ENCODE measurements around the gene SKOR1.

SKOR1 gene

DNA sequence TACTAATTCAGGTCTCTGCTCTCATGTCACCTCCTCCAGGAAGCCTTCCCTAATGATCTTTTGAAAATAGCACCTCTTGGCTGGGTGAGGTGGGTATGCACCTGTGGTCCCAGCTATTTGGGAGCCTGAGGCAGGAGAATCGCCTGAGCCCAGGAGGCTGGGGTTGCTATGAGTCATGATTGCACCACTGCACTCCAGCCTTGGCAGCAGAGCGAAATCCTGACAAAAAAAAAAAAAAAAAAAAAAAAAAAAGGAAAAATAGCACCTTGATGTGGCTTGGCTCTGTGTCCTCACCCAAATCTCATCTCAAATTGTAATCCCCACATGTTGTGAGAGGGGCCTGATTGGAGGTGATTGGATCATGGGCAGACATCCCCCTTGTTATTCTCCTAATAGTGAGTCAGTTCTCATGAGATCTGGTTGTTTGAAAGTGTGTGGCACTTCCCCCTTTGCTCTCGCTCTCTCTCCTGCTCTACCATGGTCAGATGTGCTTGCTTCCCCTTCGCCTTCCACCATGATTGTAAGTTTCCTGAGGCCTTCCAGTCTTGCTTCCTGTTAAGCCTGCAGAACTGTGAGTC lies 25.8 kb downstream of the SKOR1 start:
- DNase-seq (ENCODE audit: low read depth, low spot score), result no peak

DNA sequence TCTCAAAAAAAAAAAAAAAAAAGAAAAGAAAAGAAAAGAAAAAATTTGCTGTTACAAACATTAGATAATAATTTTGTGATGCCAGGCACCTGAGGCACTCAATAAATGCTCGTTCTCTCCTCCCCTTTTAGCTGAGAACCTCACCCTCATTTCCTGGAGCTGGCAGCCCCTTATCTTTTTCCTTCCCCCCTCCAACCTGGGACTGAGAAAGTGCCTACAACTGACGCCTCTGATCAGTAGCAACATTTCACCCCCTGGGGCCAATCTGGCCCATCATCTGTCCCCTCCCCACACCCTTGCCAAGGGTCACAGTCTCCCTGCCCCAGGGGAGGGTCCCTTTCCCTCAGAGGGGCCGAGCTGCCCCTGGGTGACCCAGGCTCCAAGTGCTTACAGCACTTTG lies 27.1 kb downstream of the SKOR1 start:
- no peak for DNase-seq (ENCODE audit: low read depth, low spot score)

DNA sequence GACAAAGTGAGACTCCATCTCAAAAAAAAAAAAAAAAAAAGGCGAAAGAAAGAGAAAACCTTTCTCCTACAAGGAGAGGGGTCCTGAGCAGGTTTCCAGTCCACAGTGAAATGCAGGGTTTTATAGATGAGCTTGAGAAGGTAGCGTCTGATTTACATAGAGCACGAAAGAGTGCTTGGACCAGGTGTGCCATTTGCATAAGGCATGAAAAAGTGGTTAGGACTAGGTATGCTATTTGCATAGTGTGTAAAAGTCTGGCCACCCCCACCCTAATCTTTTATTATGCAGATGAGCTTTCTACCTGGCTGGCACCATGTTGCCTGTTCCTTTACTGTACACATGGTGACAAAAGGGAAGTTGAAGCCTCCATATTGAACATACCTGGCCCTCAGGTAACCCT lies 28.1 kb downstream of the SKOR1 start:
- no peak for DNase-seq (ENCODE audit: low read depth, low spot score)

DNA sequence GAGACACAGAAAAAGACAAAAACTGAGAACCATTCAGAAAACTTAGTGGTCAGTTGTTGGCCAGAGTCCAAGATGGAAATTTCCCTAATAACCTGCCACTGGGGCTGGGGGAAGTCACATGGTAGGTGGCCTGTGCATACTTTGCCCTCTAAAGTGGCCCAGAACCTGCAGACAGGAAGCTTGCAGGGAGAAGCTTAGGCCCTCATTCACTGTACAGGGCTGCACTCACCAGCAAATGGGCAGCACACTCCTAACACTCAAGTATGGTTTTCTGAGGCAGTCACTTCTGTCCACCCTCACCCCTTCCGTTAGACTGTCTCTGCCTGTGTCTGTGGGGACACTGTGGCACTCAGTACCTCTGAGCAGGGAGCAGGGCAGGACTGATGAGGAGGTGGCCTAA lies 29.0 kb downstream of the SKOR1 start:
- no peak for DNase-seq (ENCODE audit: low read depth, low spot score)

DNA sequence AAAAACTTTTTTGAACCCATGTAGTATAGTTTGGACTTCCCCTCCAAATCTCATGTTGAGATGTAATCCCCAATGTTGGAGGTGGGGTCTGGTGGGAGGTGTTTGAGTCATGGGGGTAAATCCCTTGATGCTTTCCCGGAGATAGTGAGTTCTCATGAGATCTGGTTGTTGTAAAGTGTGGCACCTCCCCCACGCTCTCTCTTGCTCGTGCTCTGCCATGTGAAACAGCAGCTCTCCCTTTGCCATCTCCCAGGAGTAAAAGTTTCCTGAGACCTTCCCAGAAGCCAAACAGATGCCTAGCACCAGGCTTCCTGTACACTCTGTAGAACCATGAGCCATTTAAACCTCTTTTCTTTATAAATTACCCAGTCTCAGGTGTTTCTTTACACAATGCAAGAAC lies 30.5 kb downstream of the SKOR1 start:
- no peak for DNase-seq (ENCODE audit: low read depth, low spot score)

DNA sequence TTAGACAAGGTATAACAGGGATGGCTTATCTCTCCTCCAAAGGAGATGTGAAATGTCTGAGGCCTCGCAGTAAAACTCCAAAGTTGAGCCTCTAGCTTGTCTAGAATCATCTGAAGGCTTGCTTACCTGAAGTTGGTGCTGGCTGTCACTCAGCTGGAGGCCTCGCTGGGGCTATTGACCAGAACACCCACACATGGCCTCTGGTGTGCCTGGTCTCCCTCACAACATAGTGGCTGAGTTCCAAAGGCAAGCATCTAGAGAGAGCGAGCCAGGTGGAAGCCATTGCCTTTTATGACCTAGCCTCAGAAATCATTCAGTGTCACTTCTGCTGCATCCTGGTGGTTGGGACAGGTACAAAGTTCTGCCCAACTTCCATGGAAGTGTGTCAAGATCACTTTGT lies 31.9 kb downstream of the SKOR1 start:
- no peak for DNase-seq (ENCODE audit: low read depth, low spot score)

DNA sequence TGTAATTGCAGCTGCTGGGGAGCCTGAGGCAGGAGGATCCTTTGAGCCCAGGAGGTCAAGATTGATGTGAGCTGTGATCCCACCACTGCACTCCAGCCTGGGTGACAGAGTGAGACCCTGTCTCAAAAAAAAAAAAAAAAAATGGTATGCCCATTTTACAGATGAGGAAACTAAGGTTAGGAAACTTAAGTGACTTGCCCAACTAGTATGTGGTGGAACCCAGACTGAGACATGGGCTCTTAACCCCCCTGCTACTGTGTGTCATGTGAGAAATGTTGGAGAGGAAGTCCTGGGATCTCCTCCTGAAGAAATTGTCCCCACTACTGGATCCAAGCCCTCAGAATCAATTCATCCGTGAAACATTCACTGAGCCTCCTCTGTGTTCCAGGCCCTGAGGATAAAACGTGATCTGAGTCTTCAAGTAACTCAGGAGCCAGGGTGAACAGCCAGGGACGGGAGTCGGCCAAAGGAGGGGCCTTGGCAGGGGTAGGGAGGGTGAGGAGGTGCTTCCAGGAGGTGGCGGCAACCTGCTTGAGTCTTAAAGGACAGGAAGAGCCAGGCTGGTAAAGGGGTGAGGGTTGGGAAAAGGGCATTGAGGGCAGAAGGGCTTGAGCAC lies 34.1 kb downstream of the SKOR1 start:
- DNase-seq (ENCODE audit: low read depth, low spot score), result no peak

DNA sequence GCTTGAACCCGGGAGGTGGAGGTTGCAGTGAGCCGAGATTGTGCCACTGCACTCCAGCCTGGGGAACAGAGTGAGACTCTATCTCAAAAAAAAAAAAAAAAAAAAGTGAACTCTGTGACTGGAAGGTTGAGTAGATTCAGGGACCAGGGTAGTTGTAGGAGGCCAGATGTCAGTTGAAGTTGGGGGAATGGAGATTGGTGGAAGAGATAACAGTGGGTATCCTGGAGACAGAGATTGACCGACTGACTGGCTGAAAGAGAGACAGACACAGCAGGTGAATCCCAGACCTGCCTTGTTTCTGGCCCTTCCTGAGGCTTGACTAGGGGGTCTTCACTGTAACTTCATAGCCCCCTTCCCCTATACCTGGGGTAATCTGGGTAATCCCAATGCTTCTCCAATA lies 36.7 kb downstream of the SKOR1 start:
- DNase-seq (ENCODE audit: low read depth, low spot score), result no peak

DNA sequence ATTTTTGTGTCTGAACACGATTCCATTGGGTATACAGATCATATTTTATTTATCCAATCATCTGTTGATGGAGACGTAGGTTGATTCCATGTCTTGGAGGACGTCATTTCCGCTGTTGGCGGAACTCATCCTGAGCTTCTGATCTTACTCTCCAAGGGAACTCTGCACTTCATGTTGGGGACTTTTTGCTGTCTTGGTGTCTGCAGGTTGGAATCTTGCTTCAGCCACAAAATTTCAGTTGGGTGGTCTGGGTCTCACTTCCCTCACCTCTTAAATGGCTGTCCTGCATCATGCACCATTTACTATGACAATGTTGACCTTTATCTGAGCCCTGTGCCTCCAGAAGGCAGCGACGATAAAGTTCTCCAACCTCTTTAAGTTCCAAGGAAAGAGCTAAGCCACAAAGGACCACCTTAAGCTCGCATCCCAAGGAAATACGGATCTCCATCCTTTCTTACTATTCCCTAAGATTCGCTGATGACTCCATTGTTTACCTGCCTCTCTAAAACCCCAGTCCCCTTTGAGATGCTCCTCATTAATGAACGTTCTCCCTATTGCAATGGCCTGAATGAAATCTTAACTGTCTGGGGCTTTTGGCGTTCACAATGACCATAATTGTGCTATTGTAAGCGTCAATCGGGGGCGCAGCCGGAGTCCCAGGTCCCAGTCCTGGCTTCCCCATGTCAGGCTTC lies 37.6 kb downstream of the SKOR1 start:
- DNase-seq (ENCODE audit: low read depth, low spot score), result no peak

DNA sequence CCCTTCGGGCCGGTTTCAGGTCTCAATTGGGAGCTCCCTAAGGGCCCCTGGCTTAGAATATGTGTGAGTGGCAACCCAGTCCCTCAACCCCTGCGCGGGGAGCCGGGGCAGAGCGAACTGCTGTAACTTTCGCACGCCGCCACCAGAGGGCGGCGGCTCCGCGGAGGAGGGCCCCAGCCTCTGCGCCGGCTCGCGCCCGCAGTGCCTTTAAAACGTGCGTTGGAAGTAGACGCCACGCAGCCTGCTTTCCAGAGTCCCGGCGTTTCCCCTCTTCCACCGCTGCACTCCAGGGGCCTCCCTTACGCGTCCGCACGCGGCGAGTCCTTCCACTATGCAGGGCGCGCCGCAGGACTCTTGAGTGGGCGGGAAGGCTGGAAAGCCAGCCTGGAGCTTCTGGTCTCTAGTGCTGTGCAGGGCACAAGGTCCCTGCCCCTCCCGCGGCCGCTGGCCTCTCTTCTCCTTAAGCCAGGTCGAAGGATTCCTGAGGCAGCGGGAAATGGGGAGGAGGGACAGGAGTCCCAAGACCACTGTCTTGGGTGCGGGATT lies 38.2 kb downstream of the SKOR1 start:
- no peak for DNase-seq (ENCODE audit: low read depth, low spot score)

DNA sequence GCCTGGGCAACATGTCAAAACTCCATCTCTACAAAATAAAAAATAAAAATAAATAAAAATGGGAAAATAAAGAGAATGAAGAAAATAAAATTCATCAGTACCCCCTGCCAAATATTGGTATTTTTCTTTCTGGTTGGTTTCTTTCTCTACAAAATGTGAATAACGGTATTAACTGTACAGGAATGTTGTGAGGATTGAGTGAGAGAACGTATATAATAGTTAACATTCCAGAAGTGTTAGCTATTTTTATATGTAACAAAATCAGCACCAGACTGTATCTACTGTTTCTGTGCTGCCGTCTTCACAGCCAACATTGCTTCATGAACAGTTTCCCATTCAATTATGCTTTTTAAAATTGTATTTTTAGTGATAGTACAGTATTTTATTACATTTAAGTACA lies 40.0 kb downstream of the SKOR1 start:
- DNase-seq (ENCODE audit: low read depth, low spot score), result no peak

DNA sequence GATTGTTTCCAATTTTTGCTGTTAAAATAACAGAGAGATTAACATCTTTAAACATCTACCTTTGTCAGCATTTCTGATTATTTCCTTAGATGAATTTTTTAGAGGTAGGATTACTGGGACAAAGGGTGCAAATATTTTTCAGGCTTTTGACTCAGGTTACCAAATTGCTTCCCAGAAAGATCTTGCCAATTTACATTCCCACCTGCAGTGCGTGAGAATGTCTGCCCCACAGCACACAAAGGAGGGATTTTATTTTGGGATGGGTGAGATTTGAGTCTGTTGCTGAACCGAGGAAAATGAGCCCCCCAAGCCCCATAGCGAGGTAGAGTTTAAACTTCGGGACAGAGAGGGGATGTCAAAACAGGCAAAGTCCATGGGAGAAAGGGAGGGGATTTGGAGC lies 40.5 kb downstream of the SKOR1 start:
- no peak for DNase-seq (ENCODE audit: low read depth, low spot score)

DNA sequence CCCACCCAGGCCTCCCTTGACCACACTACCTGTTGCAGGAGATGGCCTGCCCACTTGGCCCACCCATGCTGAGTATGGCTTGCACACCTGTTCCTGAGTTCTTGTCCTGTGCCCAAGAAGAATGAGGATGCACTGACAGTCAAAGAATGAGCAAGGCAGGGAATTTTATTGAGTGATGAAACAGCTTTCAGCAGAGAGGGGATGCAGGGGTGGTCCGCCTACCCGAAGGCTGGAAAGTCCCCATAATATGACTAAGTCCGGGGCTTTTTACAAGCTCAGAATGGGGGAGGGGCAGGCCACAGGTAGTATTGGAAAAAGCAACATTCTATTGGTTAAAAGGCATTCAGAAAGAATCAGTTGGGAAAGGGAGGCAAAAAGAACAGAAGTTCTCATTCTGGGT lies 44.4 kb downstream of the SKOR1 start:
- DNase-seq (ENCODE audit: low read depth, low spot score), result no peak

DNA sequence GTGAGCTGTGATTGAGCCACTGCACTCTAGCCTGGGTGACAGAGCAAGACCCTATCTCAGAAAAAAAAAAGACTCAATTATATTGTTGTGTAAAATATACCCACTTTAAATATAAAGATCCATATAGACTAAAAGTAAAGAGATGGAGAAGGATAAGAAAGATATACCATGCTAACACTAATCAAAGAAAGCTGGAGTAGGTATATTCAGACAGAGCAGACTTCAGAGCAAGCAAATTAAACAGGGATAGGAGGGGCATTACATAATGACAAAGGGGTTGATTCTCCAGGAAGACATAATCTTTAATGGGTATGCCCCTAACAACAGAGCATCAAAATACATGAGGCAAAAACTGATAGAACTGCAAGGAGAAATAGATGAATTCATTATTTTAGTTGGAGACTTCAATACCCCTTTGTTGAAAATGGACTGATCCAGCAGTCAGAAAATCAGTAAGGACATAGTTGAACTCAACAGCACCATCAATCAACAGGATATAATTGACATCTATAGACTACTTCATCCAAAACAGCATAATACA lies 45.6 kb downstream of the SKOR1 start:
- no peak for DNase-seq (ENCODE audit: low read depth, low spot score)

DNA sequence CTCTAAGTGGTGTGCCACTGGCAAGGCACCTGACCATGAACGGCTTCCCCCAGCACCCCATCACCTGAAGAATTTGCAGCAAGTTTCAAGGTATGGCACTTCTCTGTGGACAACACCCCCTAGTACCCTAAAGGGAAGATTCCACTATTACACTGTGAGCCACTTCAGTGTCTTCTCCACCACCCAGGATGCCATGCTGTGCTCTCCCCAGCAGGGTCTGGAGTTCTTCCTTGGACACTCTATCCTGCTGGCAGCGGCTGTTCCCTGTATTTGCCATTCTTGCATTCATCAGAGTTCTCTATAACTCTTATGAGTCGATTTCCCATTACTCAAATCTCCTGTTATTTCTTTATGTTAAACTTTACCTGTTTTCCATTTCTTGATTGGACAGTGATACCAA lies 48.5 kb downstream of the SKOR1 start:
- DNase-seq (ENCODE audit: low read depth, low spot score), result no peak

DNA sequence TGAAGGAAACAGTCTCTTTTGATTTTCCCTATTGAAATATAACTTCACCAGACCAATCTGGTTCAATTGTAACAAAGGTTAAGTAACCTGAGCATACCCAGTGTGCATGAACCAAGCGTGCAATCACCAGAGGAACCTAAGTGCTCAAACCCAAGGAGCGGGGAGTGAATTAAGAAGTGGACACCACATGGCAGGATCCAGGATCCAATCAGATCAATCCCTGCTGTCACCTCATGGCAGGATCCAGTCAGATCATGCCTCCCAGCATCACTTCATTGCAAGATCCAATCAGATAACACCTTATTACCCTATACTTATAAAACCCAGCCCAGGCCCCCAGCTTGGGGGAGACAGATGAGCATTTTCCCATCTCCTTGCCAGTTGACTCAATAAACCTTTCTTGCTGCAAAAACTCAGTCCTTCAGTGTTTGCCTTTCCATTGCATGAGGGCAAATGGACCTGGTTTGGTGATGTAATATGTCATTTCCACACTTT lies 53.5 kb downstream of the SKOR1 start:
- DNase-seq (ENCODE audit: low read depth, low spot score), result no peak

DNA sequence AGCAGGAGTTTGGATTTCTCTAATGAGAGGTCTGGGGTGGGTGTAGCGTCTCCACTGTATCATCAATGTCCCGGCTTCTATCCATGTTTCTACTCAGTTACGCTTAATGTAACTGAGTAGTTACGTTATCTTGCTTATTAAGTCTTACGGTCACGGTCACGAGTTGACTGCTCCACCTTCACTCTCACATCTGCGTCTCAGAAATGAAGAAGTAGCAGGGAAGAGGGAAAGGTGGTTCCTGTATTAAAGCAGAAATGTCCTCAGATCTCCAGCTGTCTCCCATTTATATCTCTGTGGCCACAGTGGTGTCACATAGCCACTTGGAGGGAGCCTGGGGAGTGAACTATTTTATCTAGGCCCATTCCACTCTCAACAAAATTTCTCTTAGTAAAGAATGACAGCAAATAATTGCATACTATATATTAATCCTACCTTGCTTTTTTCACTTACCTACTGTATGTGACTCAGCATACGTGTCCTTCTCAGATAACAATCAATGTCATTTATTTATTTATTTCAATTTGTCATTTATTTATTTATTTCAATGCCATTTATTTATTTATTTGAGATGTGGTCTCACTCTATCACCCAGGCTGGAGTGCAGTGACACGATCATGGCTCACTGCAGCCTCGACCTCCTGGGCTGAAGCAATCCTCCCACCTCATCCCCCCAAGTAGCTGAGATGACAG lies 54.3 kb downstream of the SKOR1 start:
- DNase-seq (ENCODE audit: low read depth, low spot score), result no peak

DNA sequence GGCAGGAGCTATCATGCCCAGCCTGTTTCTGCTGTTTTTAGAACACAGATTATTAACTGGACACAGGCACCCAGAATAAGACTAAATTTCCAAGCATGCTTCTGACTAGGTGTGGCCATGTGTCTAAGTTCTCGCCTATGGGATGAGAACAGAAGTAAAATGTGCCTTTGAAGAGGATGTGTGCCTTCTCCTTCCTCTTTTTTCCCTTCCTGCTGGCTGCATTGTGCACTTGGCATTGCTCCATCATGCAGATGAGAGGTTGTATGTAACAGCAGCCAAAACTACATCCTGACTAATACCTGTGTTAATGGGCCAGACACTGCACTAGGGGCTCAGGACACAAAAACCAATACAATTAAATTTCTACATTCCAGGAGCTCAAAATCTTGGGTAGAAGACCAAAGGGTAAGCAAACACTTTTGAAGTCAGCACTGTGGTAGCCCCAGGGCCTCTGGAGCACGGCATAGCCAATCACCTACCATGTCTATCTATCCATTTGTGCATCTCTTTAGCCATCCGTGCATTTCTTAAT lies 55.4 kb downstream of the SKOR1 start:
- no peak for DNase-seq (ENCODE audit: low read depth, low spot score)

DNA sequence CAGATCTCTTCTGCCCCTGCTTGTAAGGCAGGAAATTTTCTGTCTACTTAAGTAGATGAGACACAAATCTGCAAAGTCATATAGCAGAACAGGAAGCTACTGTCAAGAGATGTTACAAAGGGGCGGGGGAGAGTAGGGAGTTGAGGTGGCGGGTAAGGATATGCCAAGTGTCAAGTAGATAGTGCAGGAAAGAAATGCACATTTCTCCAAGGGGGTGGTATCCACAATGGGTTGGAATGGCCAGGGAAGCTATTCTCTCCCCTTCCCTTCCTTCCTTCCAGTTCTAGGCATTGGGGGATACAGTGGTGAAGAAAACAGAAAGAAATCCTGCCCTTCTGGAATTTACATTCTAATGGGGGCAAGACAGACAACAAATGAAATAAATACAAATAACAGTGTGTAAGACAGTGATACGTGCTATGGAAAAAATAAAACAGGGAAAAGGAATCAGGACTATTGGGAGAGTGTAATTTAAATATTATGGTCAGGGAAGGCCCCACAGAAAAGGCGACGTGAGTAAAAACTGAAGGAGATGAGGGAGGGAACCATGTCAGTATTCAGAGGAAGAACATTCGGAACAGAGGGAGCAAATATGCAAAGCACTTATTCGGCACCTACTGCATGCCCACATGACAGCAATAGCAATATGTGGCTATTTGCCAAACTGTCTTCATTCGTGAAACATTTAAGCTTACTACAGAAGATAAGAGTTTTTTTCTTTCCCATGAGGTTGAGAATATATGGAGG lies 57.4 kb downstream of the SKOR1 start:
- no peak for DNase-seq (ENCODE audit: low read depth, low spot score)

DNA sequence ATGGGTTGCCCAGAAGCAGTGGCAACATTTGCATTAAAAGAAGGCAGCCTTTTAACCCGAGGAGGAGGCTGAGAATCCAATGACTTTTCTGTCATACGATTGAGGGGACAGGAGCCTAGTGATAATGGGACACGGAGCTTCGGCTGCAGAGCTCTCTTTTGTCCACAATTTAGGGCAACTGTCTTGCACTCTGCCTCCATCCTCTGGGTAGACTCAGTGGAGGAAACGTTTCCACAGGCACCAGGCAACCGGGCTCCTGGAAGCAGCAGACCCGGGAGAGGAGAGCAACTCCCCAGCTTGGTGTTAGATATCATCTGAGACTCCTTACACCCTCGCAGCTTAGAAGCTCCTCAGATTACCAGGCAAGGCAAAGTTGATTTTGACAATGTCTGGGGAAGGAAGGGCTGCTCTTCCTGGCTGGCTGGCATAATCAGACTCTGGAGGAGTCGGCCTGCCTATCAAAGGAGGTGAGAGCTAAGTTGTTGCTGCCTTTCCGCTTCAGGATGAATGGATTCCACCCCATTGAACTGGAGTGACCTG lies 58.0 kb downstream of the SKOR1 start:
- no peak for DNase-seq (ENCODE audit: low read depth, low spot score)

DNA sequence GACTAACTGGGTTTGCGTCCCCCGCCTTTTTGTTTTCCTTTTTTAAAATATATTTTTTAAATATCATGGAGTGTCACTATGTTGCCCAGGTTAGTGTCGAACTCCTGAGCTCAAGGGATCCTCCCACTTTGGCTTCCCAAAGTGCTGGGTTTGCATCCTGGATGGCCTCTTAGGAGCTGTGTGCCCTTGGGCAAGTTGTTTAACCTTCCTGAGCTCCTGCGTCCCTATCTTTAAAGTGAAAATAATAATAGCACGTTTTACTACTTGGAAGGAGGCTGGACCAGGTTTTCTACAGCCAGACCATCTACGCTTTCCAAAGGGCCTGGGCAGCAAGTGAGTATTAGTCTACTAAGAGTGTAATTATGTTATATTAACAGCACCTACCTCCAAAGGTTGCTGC lies 58.7 kb downstream of the SKOR1 start:
- DNase-seq (ENCODE audit: low read depth, low spot score), result no peak

Measured in smooth muscle cell of the brain vasculature (primary cell).